GM21367 (cell line): Measurements from ENCODE around the gene ABHD10.
A peak's percentile ranks its signal among the peaks of the same experiment; 100 is the strongest.

Source experiments
- ATAC-seq: cut with Tn5 transposase; IDR thresholded peaks from one replicate; pipeline ENCODE4 v1.9.1; 2021; ENCODE audit not compliant: unreplicated experiment

Gene ABHD10

GRCh38 chr3:111978583-111979433, at the start of gene ABHD10:
TSS of gene ABHD10 (plus strand) at chr3:111979026. CDS start at chr3:111979062, 36 bp downstream.
- peak; percentile 93 for ATAC-seq

GRCh38 chr3:111929484-111929883, 49.3 kb upstream of the ABHD10 start:
- no peak for ATAC-seq

- no peak for ATAC-seq
Measured at GRCh38 chr3:111932946-111933345, 45.9 kb upstream of the ABHD10 start.

- ATAC-seq, result no peak
Measured at GRCh38 chr3:111936191-111936841, 42.5 kb upstream of the ABHD10 start.

- no peak for ATAC-seq
Measured at GRCh38 chr3:111936967-111937366, 41.9 kb upstream of the ABHD10 start.

- ATAC-seq, result no peak
Measured at GRCh38 chr3:111937871-111938270, 41.0 kb upstream of the ABHD10 start.

- ATAC-seq, result no peak
Measured at GRCh38 chr3:111939873-111940272, 39.0 kb upstream of the ABHD10 start.

GRCh38 chr3:111943533-111943932, 35.3 kb upstream of the ABHD10 start:
- no peak for ATAC-seq

GRCh38 chr3:111944372-111944771, 34.5 kb upstream of the ABHD10 start:
- no peak for ATAC-seq

- no peak for ATAC-seq
Measured at GRCh38 chr3:111947231-111947630, 31.6 kb upstream of the ABHD10 start.

GRCh38 chr3:111948786-111949185, 30.0 kb upstream of the ABHD10 start:
- ATAC-seq, result no peak

GRCh38 chr3:111949712-111950111, 29.1 kb upstream of the ABHD10 start:
- ATAC-seq, result no peak

- no peak for ATAC-seq
Measured at GRCh38 chr3:111951032-111951431, 27.8 kb upstream of the ABHD10 start.

GRCh38 chr3:111952086-111952485, 26.7 kb upstream of the ABHD10 start:
- no peak for ATAC-seq

GRCh38 chr3:111952866-111953450, 25.9 kb upstream of the ABHD10 start:
- ATAC-seq, result no peak

- ATAC-seq, result no peak
Measured at GRCh38 chr3:111954228-111954990, 24.4 kb upstream of the ABHD10 start.

- ATAC-seq, result no peak
Measured at GRCh38 chr3:111955876-111956275, 22.9 kb upstream of the ABHD10 start.

- ATAC-seq, result no peak
Measured at GRCh38 chr3:111956449-111956848, 22.4 kb upstream of the ABHD10 start.

- ATAC-seq, result no peak
Measured at GRCh38 chr3:111956995-111957734, 21.7 kb upstream of the ABHD10 start.

GRCh38 chr3:111961461-111962164, 17.2 kb upstream of the ABHD10 start:
- ATAC-seq, result no peak
